Body of pancreas (tissue), 4 donors: Measurements from ENCODE around the gene CORO7.

Experiments used
- POLR2A ChIP-seq, 3 donors: fragments of 450-650 bp; IDR thresholded peaks; one replicate each; pipeline ENCODE4 v1.6.1; 2016; ENCODE audit warnings: antibody characterized with exemption in 3 of 3, mild to moderate bottlenecking in 2 of 3
- TF ChIP-seq, protein P1 (sequence below), 7 experiments: fragments of 450-650 bp in 4 of 7; fragments of 200-600 bp in 3 of 7; sonication (generic) in 3 of 7; IDR thresholded peaks; one replicate each; pipeline ENCODE4 v1.5.1; 2016 to 2019; ENCODE audit warnings: antibody characterized with exemption in 7 of 7

- TF ChIP-seq, protein P1, sequence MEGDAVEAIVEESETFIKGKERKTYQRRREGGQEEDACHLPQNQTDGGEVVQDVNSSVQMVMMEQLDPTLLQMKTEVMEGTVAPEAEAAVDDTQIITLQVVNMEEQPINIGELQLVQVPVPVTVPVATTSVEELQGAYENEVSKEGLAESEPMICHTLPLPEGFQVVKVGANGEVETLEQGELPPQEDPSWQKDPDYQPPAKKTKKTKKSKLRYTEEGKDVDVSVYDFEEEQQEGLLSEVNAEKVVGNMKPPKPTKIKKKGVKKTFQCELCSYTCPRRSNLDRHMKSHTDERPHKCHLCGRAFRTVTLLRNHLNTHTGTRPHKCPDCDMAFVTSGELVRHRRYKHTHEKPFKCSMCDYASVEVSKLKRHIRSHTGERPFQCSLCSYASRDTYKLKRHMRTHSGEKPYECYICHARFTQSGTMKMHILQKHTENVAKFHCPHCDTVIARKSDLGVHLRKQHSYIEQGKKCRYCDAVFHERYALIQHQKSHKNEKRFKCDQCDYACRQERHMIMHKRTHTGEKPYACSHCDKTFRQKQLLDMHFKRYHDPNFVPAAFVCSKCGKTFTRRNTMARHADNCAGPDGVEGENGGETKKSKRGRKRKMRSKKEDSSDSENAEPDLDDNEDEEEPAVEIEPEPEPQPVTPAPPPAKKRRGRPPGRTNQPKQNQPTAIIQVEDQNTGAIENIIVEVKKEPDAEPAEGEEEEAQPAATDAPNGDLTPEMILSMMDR (IDR thresholded peaks at IDR 0.05), result no peak
- TF ChIP-seq POLR2A (IDR thresholded peaks at IDR 0.05), result no peak
These were observed 28.6 kb downstream of the CORO7 start for GRCh38 chr16:4387781-4388180.
